Measurements from ENCODE around the gene DOLK. TPM values are rescaled to one million over a fixed set of nuclear protein-coding genes. Genes with fewer than 3 reads are reported as not detected.
A peak's percentile ranks its signal among the peaks of the same experiment; 100 is the strongest.

Gene DOLK
- total RNA-seq, 1 experiment from 2014 or later, result 20.1 TPM

DNA sequence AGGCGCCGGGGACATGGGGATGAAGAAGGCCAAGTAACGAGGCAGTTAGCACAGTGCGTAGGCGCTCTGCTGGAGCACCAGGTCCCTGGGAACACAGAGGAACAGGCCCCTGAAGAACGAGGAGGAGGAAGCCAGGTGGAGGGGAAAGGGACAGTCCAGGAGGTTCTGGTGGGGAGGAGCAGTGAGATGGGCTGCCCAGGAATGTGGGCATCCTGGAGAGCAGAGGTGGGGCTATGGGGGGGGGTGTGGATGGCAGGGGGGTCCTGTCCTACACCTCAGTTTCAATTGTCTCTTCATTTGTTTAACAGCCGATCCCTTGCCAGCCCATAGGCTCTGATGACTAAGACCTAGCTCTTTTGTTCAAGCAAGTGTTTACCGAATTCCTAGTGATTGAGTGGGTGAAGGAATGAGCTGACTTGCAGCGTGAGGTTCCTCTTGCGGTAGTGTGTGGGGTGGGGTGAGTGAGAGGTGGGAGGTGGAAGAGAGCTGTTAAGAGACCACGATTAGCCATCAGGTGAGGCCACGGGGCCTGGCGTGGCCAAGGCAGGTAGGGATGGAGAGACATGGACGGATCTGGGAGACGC is 35.0 kb downstream of the DOLK start:
- Histone ChIP-seq H2AFZ (ENCODE audit: low read length) (no peak overlapping the region), H4K5ac (ENCODE audit: insufficient read length, low read depth, low read length) (no peak overlapping the region), H3K23me2 (ENCODE audit: insufficient read length, low read depth, low read length, poor library complexity, severe bottlenecking) (no peaks in the 10 kb centered on the region), H3K79me1 (ENCODE audit: insufficient read depth, low read depth, low read length, poor library complexity, severe bottlenecking) (peaks cover 7% of the 10 kb centered on the region), H3K4me1 (ENCODE audit: insufficient read depth, low read length) (peaks cover 5% of the 10 kb centered on the region; the same call in 1 of the 2 replicates), H2BK5ac (ENCODE audit: insufficient read length, low read length) (no peak overlapping the region), H2BK20ac (ENCODE audit: low read depth, low read length, poor library complexity, severe bottlenecking) (no peak overlapping the region), H3K27ac (ENCODE audit: insufficient read length, low read depth, low read length) (peak overlapping the region; percentile 3), H3K18ac (ENCODE audit: insufficient read length, low read depth, low read length) (peak overlapping the region; percentile 71), H3K4me2 (ENCODE audit: insufficient read depth, insufficient read length, low read length) (no peak overlapping the region), H3K14ac (ENCODE audit: insufficient read depth, low read length) (0 out of 2 replicates have a peak overlapping the region, but pooled peaks have one; percentile 36), H3K79me2 (ENCODE audit: insufficient read depth, low read length) (peaks cover 7% of the 10 kb centered on the region; the same call in 1 of the 2 replicates), H3K4ac (ENCODE audit: low read depth, low read length) (no peak overlapping the region), H4K91ac (ENCODE audit: insufficient read length, low read depth, low read length) (peak overlapping the region; percentile 60), H2BK12ac (ENCODE audit: insufficient read length, low read depth, low read length) (peak overlapping the region; percentile 46), H2BK15ac (ENCODE audit: low read depth, low read length) (no peak overlapping the region), H2BK120ac (ENCODE audit: low read depth, low read length, poor library complexity, severe bottlenecking) (no peak overlapping the region), H4K20me1 (ENCODE audit: control insufficient read depth, insufficient read depth, insufficient read length) (peaks cover under 1% of the 10 kb centered on the region), H3K23ac (ENCODE audit: insufficient read length, low read depth, low read length) (no peak overlapping the region), H3T11ph (ENCODE audit: low read length) (no peak overlapping the region), H2AK5ac (ENCODE audit: insufficient read length, low read length) (peak overlapping the region; percentile 52), H3K9me3 (ENCODE audit: control insufficient read depth, low read depth, low read length) (no peaks in the 10 kb centered on the region), H4K8ac (replicated peaks; ENCODE audit: insufficient read length, low read depth, low read length) (no peak overlapping the region), H3K56ac (ENCODE audit: insufficient read length, low read depth, low read length) (no peak overlapping the region), H3K27me3 (ENCODE audit: insufficient read depth, low read length) (no peaks in the 10 kb centered on the region), H3K9ac (ENCODE audit: extremely low read depth, insufficient read length, low read length) (no peak overlapping the region)
- peak; percentile 55 for DNase-seq
- H3K9me3 Mint-ChIP-seq, result no peaks in the 10 kb centered on the region
- H3K27ac Mint-ChIP-seq, result peak overlapping the region; percentile 80 to 99 (median 94)
- TF ChIP-seq, protein P1, sequence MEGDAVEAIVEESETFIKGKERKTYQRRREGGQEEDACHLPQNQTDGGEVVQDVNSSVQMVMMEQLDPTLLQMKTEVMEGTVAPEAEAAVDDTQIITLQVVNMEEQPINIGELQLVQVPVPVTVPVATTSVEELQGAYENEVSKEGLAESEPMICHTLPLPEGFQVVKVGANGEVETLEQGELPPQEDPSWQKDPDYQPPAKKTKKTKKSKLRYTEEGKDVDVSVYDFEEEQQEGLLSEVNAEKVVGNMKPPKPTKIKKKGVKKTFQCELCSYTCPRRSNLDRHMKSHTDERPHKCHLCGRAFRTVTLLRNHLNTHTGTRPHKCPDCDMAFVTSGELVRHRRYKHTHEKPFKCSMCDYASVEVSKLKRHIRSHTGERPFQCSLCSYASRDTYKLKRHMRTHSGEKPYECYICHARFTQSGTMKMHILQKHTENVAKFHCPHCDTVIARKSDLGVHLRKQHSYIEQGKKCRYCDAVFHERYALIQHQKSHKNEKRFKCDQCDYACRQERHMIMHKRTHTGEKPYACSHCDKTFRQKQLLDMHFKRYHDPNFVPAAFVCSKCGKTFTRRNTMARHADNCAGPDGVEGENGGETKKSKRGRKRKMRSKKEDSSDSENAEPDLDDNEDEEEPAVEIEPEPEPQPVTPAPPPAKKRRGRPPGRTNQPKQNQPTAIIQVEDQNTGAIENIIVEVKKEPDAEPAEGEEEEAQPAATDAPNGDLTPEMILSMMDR (conservative IDR thresholded peaks at IDR 0.05), result no peak
- peaks cover 47 to 78% (median 62%) of the 10 kb centered on the region in 3 experiments for H3K36me3 Mint-ChIP-seq (ENCODE audit: insufficient read depth in 1 of 3, low read depth in 3 of 3)
- peak overlapping the region in 1 of 2 experiments; percentile 35; a peak in 1 of 5 replicates for H3K4me3 Mint-ChIP-seq
- H3K4me1 Mint-ChIP-seq, result peaks cover 29 to 30% of the 10 kb centered on the region in 2 experiments
- H3K27me3 Mint-ChIP-seq (ENCODE audit: low read depth), result peaks cover 2% of the 10 kb centered on the region; the same call in 1 of the 2 replicates
- no CpG with 5 or more reads among the region's 15 CpGs for WGBS (ENCODE audit: extremely low coverage, insufficient read length, low lambda C conversion rate)
